ENCODE measurements around the gene SDF4. TPM values are rescaled to one million over a fixed set of nuclear protein-coding genes. Genes with fewer than 3 reads are reported as not detected.
A peak's percentile ranks its signal among the peaks of the same experiment; 100 is the strongest.

Gene SDF4
- total RNA-seq, 2 donors from 2014 or later: 85.9 to 95.6 TPM

DNA sequence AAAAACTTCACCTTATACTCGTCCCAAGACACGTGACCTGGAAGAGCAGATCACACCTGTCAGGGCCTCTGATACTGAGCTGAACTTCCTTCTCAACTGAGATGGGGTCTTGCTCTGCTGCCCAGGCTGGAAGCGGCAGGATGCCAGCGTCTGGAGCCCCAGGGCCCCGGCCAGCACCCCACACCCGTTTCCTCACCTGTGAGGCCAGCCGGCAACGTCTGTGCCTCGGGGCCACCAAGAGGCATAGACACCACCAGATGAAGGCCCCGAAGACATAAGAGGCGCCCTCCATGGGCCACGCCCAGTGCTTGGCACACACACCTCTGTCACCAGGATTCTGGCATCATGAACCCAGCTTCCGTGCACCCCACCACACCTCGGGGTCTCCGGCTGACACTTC is 8.5 kb downstream of the SDF4 start:
- Histone ChIP-seq H3K36me3 (ENCODE audit: control insufficient read depth, insufficient read depth, low read length) (peaks cover 32% of the 10 kb centered on the region), H3K9ac (ENCODE audit: extremely low read depth, low read length, poor library complexity, severe bottlenecking) (no peak overlapping the region), H3K9me3 (ENCODE audit: control insufficient read depth, low read length) (no peaks in the 10 kb centered on the region), H3K4me3 (ENCODE audit: low read length) (no peak overlapping the region), H3K27ac (ENCODE audit: low read depth, low read length) (no peak overlapping the region), H3K4me1 (ENCODE audit: control insufficient read depth, insufficient read depth, low read length) (no peaks in the 10 kb centered on the region), H3K27me3 (ENCODE audit: control insufficient read depth, insufficient read depth, low read length, poor library complexity, severe bottlenecking) (no peaks in the 10 kb centered on the region)
- H3K4me3 Mint-ChIP-seq: no peak overlapping the region
- H3K36me3 Mint-ChIP-seq (ENCODE audit: low read depth): peaks cover 52% of the 10 kb centered on the region
- no peak for DNase-seq
- no peaks in the 10 kb centered on the region for H3K27me3 Mint-ChIP-seq (ENCODE audit: insufficient read depth)
- no peaks in the 10 kb centered on the region for H3K9me3 Mint-ChIP-seq
- 95 to 100% methylated on average over 6 to 15 of the region's 15 CpGs for WGBS, 2 experiments (ENCODE audit: insufficient coverage in 1 of 2, insufficient read length in 1 of 2)
- H3K4me1 Mint-ChIP-seq: no peaks in the 10 kb centered on the region
- peak overlapping the region; percentile 66 for H3K27ac Mint-ChIP-seq
- TF ChIP-seq, protein P1, sequence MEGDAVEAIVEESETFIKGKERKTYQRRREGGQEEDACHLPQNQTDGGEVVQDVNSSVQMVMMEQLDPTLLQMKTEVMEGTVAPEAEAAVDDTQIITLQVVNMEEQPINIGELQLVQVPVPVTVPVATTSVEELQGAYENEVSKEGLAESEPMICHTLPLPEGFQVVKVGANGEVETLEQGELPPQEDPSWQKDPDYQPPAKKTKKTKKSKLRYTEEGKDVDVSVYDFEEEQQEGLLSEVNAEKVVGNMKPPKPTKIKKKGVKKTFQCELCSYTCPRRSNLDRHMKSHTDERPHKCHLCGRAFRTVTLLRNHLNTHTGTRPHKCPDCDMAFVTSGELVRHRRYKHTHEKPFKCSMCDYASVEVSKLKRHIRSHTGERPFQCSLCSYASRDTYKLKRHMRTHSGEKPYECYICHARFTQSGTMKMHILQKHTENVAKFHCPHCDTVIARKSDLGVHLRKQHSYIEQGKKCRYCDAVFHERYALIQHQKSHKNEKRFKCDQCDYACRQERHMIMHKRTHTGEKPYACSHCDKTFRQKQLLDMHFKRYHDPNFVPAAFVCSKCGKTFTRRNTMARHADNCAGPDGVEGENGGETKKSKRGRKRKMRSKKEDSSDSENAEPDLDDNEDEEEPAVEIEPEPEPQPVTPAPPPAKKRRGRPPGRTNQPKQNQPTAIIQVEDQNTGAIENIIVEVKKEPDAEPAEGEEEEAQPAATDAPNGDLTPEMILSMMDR (conservative IDR thresholded peaks at IDR 0.05): no peak

DNA sequence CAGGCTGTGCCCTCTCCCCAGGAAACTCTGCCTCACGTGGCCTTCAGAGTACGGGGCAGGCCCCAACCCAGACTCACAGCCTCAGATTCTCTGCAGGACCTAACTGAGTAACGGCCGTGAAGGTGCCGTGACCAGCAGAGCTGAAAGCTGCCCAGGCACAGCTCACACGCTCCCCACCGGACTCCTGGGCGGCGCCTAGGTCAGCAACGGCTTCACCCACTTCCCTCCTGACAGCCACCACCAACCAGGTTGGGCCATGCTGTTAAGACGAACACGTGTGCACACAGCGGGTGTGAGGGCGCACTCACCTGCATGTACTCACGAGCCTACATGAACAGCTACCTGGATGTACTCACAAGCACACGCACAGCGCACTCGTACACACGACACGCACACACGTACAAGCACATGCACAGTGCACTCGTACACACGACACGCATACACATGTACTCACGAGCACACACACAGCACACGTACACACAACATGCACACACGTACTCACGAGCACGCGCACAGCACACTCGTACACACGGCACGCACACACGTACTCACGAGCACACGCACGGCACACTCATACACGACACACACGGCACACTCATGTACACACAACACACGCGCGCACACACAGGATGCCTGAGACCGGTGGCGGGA is 9.1 kb downstream of the SDF4 start:
- Mint-ChIP-seq H3K27me3 (ENCODE audit: insufficient read depth) (no peaks in the 10 kb centered on the region), H3K27ac (peak overlapping the region; percentile 66), H3K4me3 (no peak overlapping the region), H3K9me3 (no peaks in the 10 kb centered on the region), H3K36me3 (ENCODE audit: low read depth) (peaks cover 51% of the 10 kb centered on the region), H3K4me1 (no peaks in the 10 kb centered on the region)
- 95 to 96% methylated on average over 44 of the region's 44 CpGs for WGBS, 2 experiments (ENCODE audit: insufficient coverage in 1 of 2, insufficient read length in 1 of 2)
- no peak overlapping the region for H3K4me3 ChIP-seq (ENCODE audit: low read length)
- H3K27me3 ChIP-seq (ENCODE audit: control insufficient read depth, insufficient read depth, low read length, poor library complexity, severe bottlenecking): no peaks in the 10 kb centered on the region
- no peak overlapping the region for H3K27ac ChIP-seq (ENCODE audit: low read depth, low read length)
- H3K4me1 ChIP-seq (ENCODE audit: control insufficient read depth, insufficient read depth, low read length): no peaks in the 10 kb centered on the region
- no peak for DNase-seq
- TF ChIP-seq, protein P1 (conservative IDR thresholded peaks at IDR 0.05): no peak
- peaks cover 32% of the 10 kb centered on the region for H3K36me3 ChIP-seq (ENCODE audit: control insufficient read depth, insufficient read depth, low read length)
- no peaks in the 10 kb centered on the region for H3K9me3 ChIP-seq (ENCODE audit: control insufficient read depth, low read length)
- no peak overlapping the region for H3K9ac ChIP-seq (ENCODE audit: extremely low read depth, low read length, poor library complexity, severe bottlenecking)

DNA sequence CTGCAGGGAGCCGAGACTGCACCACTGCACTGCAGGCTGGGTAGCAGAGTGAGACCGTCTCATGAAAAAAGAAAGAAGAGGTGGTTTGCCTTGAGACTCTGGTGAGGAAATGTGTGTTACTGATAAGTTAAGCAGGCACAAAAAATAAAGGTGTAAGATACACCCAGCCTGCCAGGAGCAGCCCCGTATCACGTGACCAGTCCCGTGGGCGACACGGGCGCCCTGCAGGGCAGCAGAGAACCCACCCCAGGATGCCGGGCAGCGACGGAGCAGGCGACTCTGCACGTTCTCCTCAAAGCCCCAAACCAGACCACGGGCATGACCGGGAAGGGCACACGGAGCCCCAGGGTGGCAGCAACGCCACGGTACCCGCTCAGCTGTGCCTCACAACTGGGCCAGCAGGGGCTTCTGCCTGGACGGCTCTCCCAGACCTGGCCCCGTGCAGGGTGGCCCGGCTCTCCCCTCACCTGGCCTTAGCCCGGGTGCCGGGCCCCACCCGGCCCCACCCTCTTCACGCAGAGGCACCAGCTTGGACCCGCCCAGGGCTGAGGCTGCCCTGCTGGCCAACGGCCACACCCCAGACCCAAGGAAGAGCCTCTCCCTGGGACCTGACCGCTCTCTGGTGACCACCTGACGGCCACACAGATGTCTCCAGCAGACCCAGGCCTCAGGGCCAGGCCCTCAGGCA is 9.8 kb downstream of the SDF4 start:
- H3K36me3 Mint-ChIP-seq (ENCODE audit: low read depth): peaks cover 52% of the 10 kb centered on the region
- no peak overlapping the region for H3K4me3 Mint-ChIP-seq
- H3K36me3 ChIP-seq (ENCODE audit: control insufficient read depth, insufficient read depth, low read length): peaks cover 32% of the 10 kb centered on the region
- H3K4me1 Mint-ChIP-seq: no peaks in the 10 kb centered on the region
- WGBS, 2 experiments (ENCODE audit: insufficient coverage in 1 of 2, insufficient read length in 1 of 2): 95 to 98% methylated on average over 18 to 30 of the region's 30 CpGs
- no peaks in the 10 kb centered on the region for H3K27me3 ChIP-seq (ENCODE audit: control insufficient read depth, insufficient read depth, low read length, poor library complexity, severe bottlenecking)
- no peak overlapping the region for H3K27ac Mint-ChIP-seq
- H3K4me1 ChIP-seq (ENCODE audit: control insufficient read depth, insufficient read depth, low read length): no peaks in the 10 kb centered on the region
- TF ChIP-seq, protein P1 (conservative IDR thresholded peaks at IDR 0.05): no peak
- H3K27me3 Mint-ChIP-seq (ENCODE audit: insufficient read depth): no peaks in the 10 kb centered on the region
- H3K27ac ChIP-seq (ENCODE audit: low read depth, low read length): no peak overlapping the region
- DNase-seq: no peak
- H3K9ac ChIP-seq (ENCODE audit: extremely low read depth, low read length, poor library complexity, severe bottlenecking): no peak overlapping the region
- H3K9me3 ChIP-seq (ENCODE audit: control insufficient read depth, low read length): no peaks in the 10 kb centered on the region
- H3K4me3 ChIP-seq (ENCODE audit: low read length): no peak overlapping the region
- no peaks in the 10 kb centered on the region for H3K9me3 Mint-ChIP-seq

All from endodermal cell (in vitro differentiated cells).